SU-DHL-6 (cell line): ENCODE data around the gene ALG2.

Experiments
- H2AFZ ChIP-seq: fragments of 200-600 bp; sonication (generic); 2 replicates; pipeline ENCODE4 v1.6.1; 2014; ENCODE audit warnings: low read depth, mild to moderate bottlenecking, moderate library complexity, mixed read lengths, antibody characterized with exemption, low read length; ENCODE audit not compliant: severe bottlenecking
- H3F3A ChIP-seq: fragments of 200-600 bp; shearing (Covaris generic); 2 replicates; pipeline ENCODE4 v1.6.0; 2016; ENCODE audit warnings: antibody characterized with exemption, mild to moderate bottlenecking; ENCODE audit not compliant: insufficient read depth
- H3K27ac ChIP-seq: fragments of 200-600 bp; sonication (generic); 2 replicates; pipeline ENCODE4 v1.5.1; 2016; ENCODE audit warnings: low read depth, mild to moderate bottlenecking, low read length, moderate library complexity, mixed read lengths
- H3K27me3 ChIP-seq: fragments of 200-600 bp; sonication (generic), shearing (Covaris generic); 2 replicates; pipeline ENCODE4 v1.6.0; 2014; ENCODE audit warnings: mild to moderate bottlenecking, low read length
- H3K36me3 ChIP-seq: fragments of 200-600 bp; sonication (generic); 2 replicates; pipeline ENCODE4 v1.6.1; 2014; ENCODE audit warnings: mild to moderate bottlenecking, low read length, mixed read lengths
- H3K4me2 ChIP-seq: fragments of 300-600, 200-600 bp; shearing (Covaris generic), sonication (generic); 2 replicates; pipeline ENCODE4 v1.6.0; 2014; ENCODE audit warnings: low read length, low read depth, mild to moderate bottlenecking; ENCODE audit not compliant: poor library complexity, severe bottlenecking
- H3K4me3 ChIP-seq: fragments of 200-600 bp; sonication (generic); 2 replicates; pipeline ENCODE4 v1.5.1; 2014; ENCODE audit warnings: antibody characterized with exemption, low read length, mild to moderate bottlenecking, mixed read lengths; ENCODE audit not compliant: insufficient read depth, poor library complexity, severe bottlenecking
- H3K79me2 ChIP-seq: fragments of 200-600 bp; sonication (generic); 2 replicates; pipeline ENCODE4 v1.6.1; 2014; ENCODE audit warnings: mild to moderate bottlenecking, low read length, moderate library complexity; ENCODE audit not compliant: insufficient read depth
- H3K9ac ChIP-seq: fragments of 200-600 bp; sonication (generic); 2 replicates; pipeline ENCODE4 v1.7.0; 2014; ENCODE audit warnings: mild to moderate bottlenecking, low read length
- H3K9me2 ChIP-seq: fragments of 200-600 bp; sonication (generic); replicated peaks from 2 replicates; pipeline ENCODE4 v1.6.1; 2014; ENCODE audit warnings: low read length; ENCODE audit not compliant: insufficient read depth
- H3K9me3 ChIP-seq: fragments of 200-600 bp; sonication (generic); 2 replicates; pipeline ENCODE4 v1.6.1; 2014; ENCODE audit warnings: low read length, mixed read lengths; ENCODE audit not compliant: insufficient read depth
- H4K20me1 ChIP-seq: fragments of 200-600 bp; sonication (generic); 2 replicates; pipeline ENCODE4 v1.6.1; 2014; ENCODE audit warnings: low read depth, mild to moderate bottlenecking, antibody characterized with exemption, low read length, moderate library complexity, mixed read lengths
- EZH2phosphoT487 ChIP-seq: fragments of 200-600 bp; sonication (generic), shearing (Covaris generic); conservative IDR thresholded peaks from 2 replicates; pipeline ENCODE4 v1.6.1; 2018; ENCODE audit warnings: mild to moderate bottlenecking, antibody characterized with exemption, low read length, moderate library complexity, mixed read lengths
- TF ChIP-seq, protein P1 (sequence below): fragments of 200-600 bp; sonication (generic); IDR thresholded peaks from one replicate; pipeline ENCODE4 v1.5.1; 2017; ENCODE audit warnings: antibody characterized with exemption, mild to moderate bottlenecking, low read length, moderate library complexity; ENCODE audit not compliant: insufficient read depth, poor library complexity, severe bottlenecking

ALG2 gene

DNA sequence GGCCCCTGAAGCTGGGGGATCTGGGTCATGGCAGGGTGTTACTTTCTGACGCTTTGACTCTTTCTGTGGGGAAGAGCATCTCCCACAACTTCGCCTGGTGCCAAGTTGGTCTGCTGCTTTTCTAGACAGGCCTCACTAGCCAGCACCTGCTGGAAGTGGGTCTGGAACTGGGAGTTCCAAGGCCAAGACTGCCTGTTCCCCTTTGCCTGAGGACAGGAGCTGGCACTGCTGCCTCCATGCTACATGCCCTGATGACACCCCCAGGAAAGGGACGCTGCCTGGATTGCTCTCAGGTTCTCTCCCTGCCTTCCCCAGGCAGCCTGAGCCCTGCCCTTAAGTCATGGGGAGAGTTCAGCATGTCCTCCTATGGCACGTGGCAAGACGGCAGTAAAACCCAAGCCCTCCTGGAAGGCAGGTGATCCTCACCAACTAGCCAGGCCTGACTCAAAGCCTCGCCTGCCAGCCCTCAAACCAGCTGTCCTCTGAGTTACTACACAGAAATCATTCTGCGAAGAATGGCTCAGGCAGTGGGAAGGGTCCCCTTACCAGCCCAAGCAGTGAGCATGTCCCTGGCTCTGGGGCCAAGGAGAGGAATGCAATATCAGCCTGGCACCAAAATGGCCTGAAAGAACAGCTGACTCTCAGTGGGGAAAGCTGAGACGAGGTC lies 36.1 kb upstream of the ALG2 start:
- Histone ChIP-seq H3K4me3 (no peak overlapping the region), H3K79me2 (no peaks in the 10 kb centered on the region)

DNA sequence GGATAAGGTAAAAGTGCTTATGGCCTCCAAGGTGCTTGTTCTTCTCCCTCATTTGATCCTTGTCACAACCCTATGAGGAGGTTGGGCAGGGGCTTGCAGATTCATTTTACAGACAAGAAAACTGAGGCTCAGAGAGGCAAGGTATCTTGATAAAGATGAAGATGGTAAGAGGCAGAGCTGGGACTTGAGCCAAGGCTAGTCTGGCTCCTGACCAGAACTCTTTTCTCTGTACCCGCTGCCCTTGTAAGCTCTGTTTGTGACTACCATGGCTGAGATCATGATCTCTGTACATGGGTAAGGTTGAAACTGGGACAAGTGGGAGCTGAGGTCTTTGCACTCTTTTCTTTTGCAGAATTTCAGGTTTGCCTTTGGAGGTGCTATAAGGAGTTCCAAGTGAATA lies 33.9 kb upstream of the ALG2 start:
- H3K27me3 ChIP-seq: no peaks in the 10 kb centered on the region
- H3K9ac ChIP-seq: peak overlapping the region; percentile 38; the same call in 1 of the 2 replicates
- H3K79me2 ChIP-seq: no peaks in the 10 kb centered on the region
- no peaks in the 10 kb centered on the region for H3K9me2 ChIP-seq
- H3K4me3 ChIP-seq: no peak overlapping the region
- H3K36me3 ChIP-seq: no peaks in the 10 kb centered on the region
- H4K20me1 ChIP-seq: no peaks in the 10 kb centered on the region
- H2AFZ ChIP-seq: no peak overlapping the region
- peak overlapping the region; percentile 96 for H3K27ac ChIP-seq
- H3K9me3 ChIP-seq: no peaks in the 10 kb centered on the region
- no peak for TF ChIP-seq EZH2phosphoT487
- TF ChIP-seq, protein P1, sequence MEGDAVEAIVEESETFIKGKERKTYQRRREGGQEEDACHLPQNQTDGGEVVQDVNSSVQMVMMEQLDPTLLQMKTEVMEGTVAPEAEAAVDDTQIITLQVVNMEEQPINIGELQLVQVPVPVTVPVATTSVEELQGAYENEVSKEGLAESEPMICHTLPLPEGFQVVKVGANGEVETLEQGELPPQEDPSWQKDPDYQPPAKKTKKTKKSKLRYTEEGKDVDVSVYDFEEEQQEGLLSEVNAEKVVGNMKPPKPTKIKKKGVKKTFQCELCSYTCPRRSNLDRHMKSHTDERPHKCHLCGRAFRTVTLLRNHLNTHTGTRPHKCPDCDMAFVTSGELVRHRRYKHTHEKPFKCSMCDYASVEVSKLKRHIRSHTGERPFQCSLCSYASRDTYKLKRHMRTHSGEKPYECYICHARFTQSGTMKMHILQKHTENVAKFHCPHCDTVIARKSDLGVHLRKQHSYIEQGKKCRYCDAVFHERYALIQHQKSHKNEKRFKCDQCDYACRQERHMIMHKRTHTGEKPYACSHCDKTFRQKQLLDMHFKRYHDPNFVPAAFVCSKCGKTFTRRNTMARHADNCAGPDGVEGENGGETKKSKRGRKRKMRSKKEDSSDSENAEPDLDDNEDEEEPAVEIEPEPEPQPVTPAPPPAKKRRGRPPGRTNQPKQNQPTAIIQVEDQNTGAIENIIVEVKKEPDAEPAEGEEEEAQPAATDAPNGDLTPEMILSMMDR: no peak
- peak overlapping the region; percentile 60 for H3K4me2 ChIP-seq
- H3F3A ChIP-seq: peaks cover 46% of the 10 kb centered on the region

More for the DNA sequence above, 36.1 kb upstream of the ALG2 start:
- peaks cover 50% of the 10 kb centered on the region for H3F3A ChIP-seq
- no peaks in the 10 kb centered on the region for H3K27me3 ChIP-seq
- H3K9me2 ChIP-seq: no peaks in the 10 kb centered on the region
- H3K36me3 ChIP-seq: no peaks in the 10 kb centered on the region
- H2AFZ ChIP-seq: no peak overlapping the region
- H3K4me2 ChIP-seq: no peak overlapping the region
- H4K20me1 ChIP-seq: no peaks in the 10 kb centered on the region
- peak overlapping the region; percentile 96 for H3K27ac ChIP-seq
- H3K9me3 ChIP-seq: no peaks in the 10 kb centered on the region
- TF ChIP-seq EZH2phosphoT487: no peak
- TF ChIP-seq, protein P1: no peak
- H3K9ac ChIP-seq: no peak overlapping the region

DNA sequence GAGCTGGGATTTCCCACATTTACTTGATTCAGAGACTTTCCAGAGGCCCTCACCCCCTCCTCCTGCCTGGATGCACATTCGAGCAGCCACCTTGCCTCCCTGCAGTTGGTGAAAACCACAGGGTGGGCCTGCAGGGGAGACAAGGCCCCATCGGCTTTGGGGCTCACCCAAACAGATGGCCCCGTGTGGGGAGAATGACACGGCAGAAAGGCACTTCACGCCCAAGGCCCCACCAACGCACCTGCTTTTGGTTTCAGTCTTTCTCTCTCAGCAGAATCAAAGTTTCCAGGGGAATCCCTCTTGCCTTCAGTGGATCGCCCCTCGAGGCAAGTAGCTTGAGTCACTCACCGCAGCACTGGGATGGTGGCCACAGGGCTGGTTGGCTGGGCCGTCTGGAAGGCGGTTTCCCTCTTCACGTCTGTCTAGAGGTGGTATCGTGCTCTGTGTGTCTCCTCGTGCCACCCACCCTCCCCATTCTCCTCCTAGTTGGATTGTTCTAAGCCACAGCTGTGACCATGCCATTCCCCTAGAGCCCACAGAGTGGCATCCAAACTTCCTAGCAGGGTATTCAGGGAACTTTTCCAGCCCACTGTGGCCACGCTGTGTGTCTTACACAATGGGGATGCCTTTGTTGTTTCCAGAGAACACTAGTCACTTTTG lies 32.2 kb upstream of the ALG2 start:
- Histone ChIP-seq H3K36me3 (no peaks in the 10 kb centered on the region), H3K9ac (peak overlapping the region; percentile 47), H3K79me2 (no peaks in the 10 kb centered on the region), H2AFZ (peak overlapping the region; percentile 55), H3K4me2 (peak overlapping the region; percentile 60), H3K4me3 (peak overlapping the region; percentile 6), H3K9me3 (no peaks in the 10 kb centered on the region), H3K27me3 (no peaks in the 10 kb centered on the region), H3F3A (peaks cover 44% of the 10 kb centered on the region), H3K9me2 (no peaks in the 10 kb centered on the region), H4K20me1 (no peaks in the 10 kb centered on the region), H3K27ac (peak overlapping the region; percentile 96)
- TF ChIP-seq, protein P1: no peak
- no peak for TF ChIP-seq EZH2phosphoT487
